Measurements from ENCODE around the gene COL9A1. TPM values are rescaled to one million over a fixed set of nuclear protein-coding genes. Genes with fewer than 3 reads are reported as not detected.

COL9A1 gene
- total RNA-seq, 2 donors from 2014 or later = not detected

DNA sequence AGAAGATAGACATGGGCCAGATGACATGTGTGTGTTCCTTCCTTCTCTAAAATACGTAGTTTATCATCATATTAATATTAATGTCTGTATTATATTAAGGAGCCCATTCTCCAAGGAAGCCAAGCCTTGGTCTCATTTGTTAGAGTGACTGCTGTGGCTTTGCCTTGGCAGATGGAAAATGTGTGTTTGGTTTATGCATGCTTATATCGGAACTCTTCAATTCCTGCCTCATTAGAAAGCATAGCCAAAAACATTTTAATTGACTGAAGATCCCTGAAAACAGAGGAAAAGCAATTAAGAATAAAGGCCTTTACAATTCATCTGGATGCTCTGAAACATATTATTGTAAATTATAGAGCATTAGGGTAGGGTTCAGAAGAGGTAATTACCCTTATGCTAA, 106.4 kb downstream of the COL9A1 start:
- Histone ChIP-seq H3K9me3 (no peaks in the 10 kb centered on the region), H3K27me3 (replicated peaks; ENCODE audit: insufficient read depth) (no peaks in the 10 kb centered on the region), H3K27ac (no peak overlapping the region), H3K4me3 (no peak overlapping the region), H3K4me1 (ENCODE audit: control insufficient read depth in 1 of 2, low read depth in 2 of 2) (no peaks in the 10 kb centered on the region), H3K36me3 (no peaks in the 10 kb centered on the region)
- ATAC-seq (ENCODE audit: insufficient number of reproducible peaks, low FRiP score, low read depth) = no peak
- no peak for DNase-seq (ENCODE audit: low spot score)
- TF ChIP-seq, protein P1, sequence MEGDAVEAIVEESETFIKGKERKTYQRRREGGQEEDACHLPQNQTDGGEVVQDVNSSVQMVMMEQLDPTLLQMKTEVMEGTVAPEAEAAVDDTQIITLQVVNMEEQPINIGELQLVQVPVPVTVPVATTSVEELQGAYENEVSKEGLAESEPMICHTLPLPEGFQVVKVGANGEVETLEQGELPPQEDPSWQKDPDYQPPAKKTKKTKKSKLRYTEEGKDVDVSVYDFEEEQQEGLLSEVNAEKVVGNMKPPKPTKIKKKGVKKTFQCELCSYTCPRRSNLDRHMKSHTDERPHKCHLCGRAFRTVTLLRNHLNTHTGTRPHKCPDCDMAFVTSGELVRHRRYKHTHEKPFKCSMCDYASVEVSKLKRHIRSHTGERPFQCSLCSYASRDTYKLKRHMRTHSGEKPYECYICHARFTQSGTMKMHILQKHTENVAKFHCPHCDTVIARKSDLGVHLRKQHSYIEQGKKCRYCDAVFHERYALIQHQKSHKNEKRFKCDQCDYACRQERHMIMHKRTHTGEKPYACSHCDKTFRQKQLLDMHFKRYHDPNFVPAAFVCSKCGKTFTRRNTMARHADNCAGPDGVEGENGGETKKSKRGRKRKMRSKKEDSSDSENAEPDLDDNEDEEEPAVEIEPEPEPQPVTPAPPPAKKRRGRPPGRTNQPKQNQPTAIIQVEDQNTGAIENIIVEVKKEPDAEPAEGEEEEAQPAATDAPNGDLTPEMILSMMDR (IDR thresholded peaks at IDR 0.05) = no peak

DNA sequence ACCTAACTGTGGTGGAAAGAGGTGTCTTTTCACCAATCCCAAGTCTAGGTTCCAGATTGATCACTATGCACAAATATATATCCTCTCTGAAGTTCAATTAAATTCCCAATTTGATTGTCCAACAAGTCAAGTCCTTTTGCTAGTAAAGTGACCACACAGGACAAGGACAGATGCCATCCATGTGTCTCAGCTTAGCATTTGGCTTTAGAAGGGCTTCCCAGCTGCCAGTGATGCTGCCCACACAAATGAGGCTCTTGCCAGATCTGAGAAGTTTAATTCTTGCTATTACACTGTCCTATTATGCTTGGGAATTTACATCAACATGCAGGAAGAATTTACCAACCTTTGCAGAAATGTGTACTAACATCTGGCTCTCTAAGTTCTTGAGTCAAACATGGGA, 108.5 kb downstream of the COL9A1 start:
- TF ChIP-seq, protein P1 (IDR thresholded peaks at IDR 0.05) = no peak

DNA sequence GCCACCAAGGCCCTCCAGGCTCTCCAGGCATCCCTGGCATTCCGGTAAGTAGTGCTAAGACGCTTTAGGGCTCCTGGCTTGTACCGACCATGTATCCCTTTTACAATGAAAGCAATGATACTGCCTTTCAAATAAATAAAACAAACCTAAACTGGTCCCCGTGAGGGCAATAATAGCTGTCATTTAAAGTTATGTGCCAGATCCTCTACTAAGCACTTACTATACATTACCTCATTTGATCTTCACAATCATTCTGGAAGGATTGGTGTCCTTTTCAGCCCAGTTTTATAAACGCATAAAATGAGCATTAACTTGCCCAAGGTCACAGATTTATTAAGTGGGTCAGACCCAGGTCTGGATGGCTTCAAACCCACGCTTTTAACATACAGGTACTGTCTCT, 114.7 kb downstream of the COL9A1 start:
- H3K36me3 ChIP-seq = no peaks in the 10 kb centered on the region
- no peaks in the 10 kb centered on the region for H3K9me3 ChIP-seq
- H3K27me3 ChIP-seq (replicated peaks; ENCODE audit: insufficient read depth) = no peaks in the 10 kb centered on the region
- no peaks in the 10 kb centered on the region for H3K4me1 ChIP-seq (ENCODE audit: control insufficient read depth in 1 of 2, low read depth in 2 of 2)
- no peak for DNase-seq (ENCODE audit: low spot score)
- H3K4me3 ChIP-seq = no peak overlapping the region
- TF ChIP-seq, protein P1 (IDR thresholded peaks at IDR 0.05) = no peak
- H3K27ac ChIP-seq = no peak overlapping the region
- ATAC-seq (ENCODE audit: insufficient number of reproducible peaks, low FRiP score, low read depth) = no peak

More for the DNA sequence above, 108.5 kb downstream of the COL9A1 start:
- no peak overlapping the region for H3K4me3 ChIP-seq
- H3K27me3 ChIP-seq (replicated peaks; ENCODE audit: insufficient read depth) = no peaks in the 10 kb centered on the region
- no peaks in the 10 kb centered on the region for H3K9me3 ChIP-seq
- no peak for ATAC-seq (ENCODE audit: insufficient number of reproducible peaks, low FRiP score, low read depth)
- no peaks in the 10 kb centered on the region for H3K4me1 ChIP-seq (ENCODE audit: control insufficient read depth in 1 of 2, low read depth in 2 of 2)
- H3K27ac ChIP-seq = no peak overlapping the region
- DNase-seq (ENCODE audit: low spot score) = no peak
- no peaks in the 10 kb centered on the region for H3K36me3 ChIP-seq

DNA sequence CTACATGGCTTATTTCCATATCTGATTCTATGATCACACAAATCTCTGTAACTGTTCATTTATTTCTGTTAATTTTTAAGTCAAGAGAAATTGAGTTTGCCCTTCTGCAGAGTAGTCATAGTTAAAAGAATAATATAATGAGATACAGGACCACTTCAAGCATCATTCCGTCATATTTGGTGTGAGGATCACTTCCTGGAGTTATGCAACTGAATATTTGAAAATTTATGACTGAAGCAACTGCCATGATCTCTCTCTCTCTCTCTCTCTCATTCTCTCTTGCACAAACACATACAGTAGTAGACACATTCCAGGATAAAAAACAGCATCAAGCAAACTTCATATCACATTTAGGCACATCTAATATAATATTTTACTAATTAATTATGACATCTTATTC, 116.4 kb downstream of the COL9A1 start:
- H3K9me3 ChIP-seq = no peaks in the 10 kb centered on the region
- ATAC-seq (ENCODE audit: insufficient number of reproducible peaks, low FRiP score, low read depth) = no peak
- no peaks in the 10 kb centered on the region for H3K27me3 ChIP-seq (replicated peaks; ENCODE audit: insufficient read depth)
- TF ChIP-seq, protein P1 (IDR thresholded peaks at IDR 0.05) = no peak
- no peak overlapping the region for H3K4me3 ChIP-seq
- H3K4me1 ChIP-seq (ENCODE audit: control insufficient read depth in 1 of 2, low read depth in 2 of 2) = no peaks in the 10 kb centered on the region
- no peak overlapping the region for H3K27ac ChIP-seq
- no peak for DNase-seq (ENCODE audit: low spot score)
- H3K36me3 ChIP-seq = no peaks in the 10 kb centered on the region

DNA sequence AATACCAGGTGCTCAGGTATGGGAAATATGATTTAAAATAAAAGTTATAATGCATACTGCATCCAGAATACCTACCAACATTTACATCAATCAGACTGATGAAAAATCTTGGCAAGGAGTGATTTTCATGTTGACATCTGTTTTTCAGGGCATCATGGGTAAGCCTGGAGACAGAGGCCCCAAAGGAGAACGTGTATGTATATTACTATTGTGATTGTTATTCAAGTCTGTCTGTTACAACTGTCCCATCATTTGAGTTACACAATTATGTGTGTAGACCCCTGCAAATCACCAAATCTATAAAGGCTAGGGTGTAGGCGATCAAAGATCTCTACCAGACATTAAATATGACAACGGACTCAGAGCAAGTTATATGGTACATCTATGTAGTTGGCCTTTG, 118.2 kb downstream of the COL9A1 start:
- H3K4me3 ChIP-seq = no peak overlapping the region
- H3K27me3 ChIP-seq (replicated peaks; ENCODE audit: insufficient read depth) = no peaks in the 10 kb centered on the region
- no peaks in the 10 kb centered on the region for H3K9me3 ChIP-seq
- DNase-seq (ENCODE audit: low spot score) = no peak
- no peaks in the 10 kb centered on the region for H3K36me3 ChIP-seq
- no peaks in the 10 kb centered on the region for H3K4me1 ChIP-seq (ENCODE audit: control insufficient read depth in 1 of 2, low read depth in 2 of 2)
- H3K27ac ChIP-seq = no peak overlapping the region
- TF ChIP-seq, protein P1 (IDR thresholded peaks at IDR 0.05) = no peak
- no peak for ATAC-seq (ENCODE audit: insufficient number of reproducible peaks, low FRiP score, low read depth)
